GM13976 (cell line): ENCODE results near the gene UCN.

ENCODE experiments used
- DNase-seq: peaks from one replicate; pipeline ENCODE4 v3.0.0; 2012; ENCODE audit warnings: low spot score
- CTCF ChIP-seq: IDR thresholded peaks from 2 replicates; pipeline ENCODE4 v1.5.1; 2012; ENCODE audit warnings: borderline replicate concordance, mild to moderate bottlenecking; ENCODE audit not compliant: insufficient read depth; ENCODE audit errors: extremely low read depth, missing control alignments, control extremely low read depth
- in situ Hi-C: fragments of 300-500 bp; cut with MboI; formaldehyde crosslinking; loops from one replicate; pipeline ENCODE4 v1.12.0; 2022; ENCODE audit warnings: low sequenced_read_pairs, mixed read lengths, inconsistent platforms; ENCODE audit not compliant: unreplicated experiment

The UCN gene

GRCh38 chr2:27314709-27315108 lies 6.5 kb upstream of the UCN start:
- DNase-seq = no peak
- in situ Hi-C loops = no loop called here
- no peak for TF ChIP-seq CTCF

GRCh38 chr2:27313882-27314645 lies 5.8 kb upstream of the UCN start:
- in situ Hi-C loops = no loop called here
- DNase-seq = no peak
- no peak for TF ChIP-seq CTCF

GRCh38 chr2:27312152-27312551 lies 3.9 kb upstream of the UCN start:
- in situ Hi-C loops = no loop called here
- TF ChIP-seq CTCF = no peak
- DNase-seq = no peak

- DNase-seq = no peak
- in situ Hi-C loops = no loop called here
- no peak for TF ChIP-seq CTCF
Observed at GRCh38 chr2:27309651-27310050, 1.4 kb upstream of the UCN start.

GRCh38 chr2:27307545-27308358 lies 493 bp downstream of the UCN start:
- in situ Hi-C loops = no loop called here
- TF ChIP-seq CTCF = no peak
- DNase-seq = no peak

GRCh38 chr2:27307287-27307544 lies 1.0 kb downstream of the UCN start:
- in situ Hi-C loops = no loop called here
- no peak for TF ChIP-seq CTCF
- no peak for DNase-seq
